ENCODE measurements around the gene ANKRD55.

The ANKRD55 gene

GRCh38 chr5:56094579-56095361 is 138.4 kb downstream of the ANKRD55 start:
- POLR2A ChIA-PET: no interaction called here
- no peak for DNase-seq (ENCODE audit: low read depth, low spot score)
- H3K4me3 ChIP-seq (ENCODE audit: low read depth, low read length): no peak overlapping the region
- TF ChIP-seq CTCF (IDR thresholded peaks at IDR 0.05; ENCODE audit: insufficient read depth, low read length, missing control alignments): no peak
- CTCF ChIA-PET: no interaction called here

GRCh38 chr5:56093970-56094369 is 139.2 kb downstream of the ANKRD55 start:
- ChIA-PET CTCF (no interaction called here), POLR2A (no interaction called here)
- H3K4me3 ChIP-seq (ENCODE audit: low read depth, low read length): no peak overlapping the region
- TF ChIP-seq CTCF (IDR thresholded peaks at IDR 0.05; ENCODE audit: insufficient read depth, low read length, missing control alignments): no peak
- DNase-seq (ENCODE audit: low read depth, low spot score): no peak

- H3K4me3 ChIP-seq (ENCODE audit: low read depth, low read length): no peak overlapping the region
- ChIA-PET POLR2A (no interaction called here), CTCF (interaction anchor here (0.8 kb wide), 1 partner anchor 108 kb away, joined by 3 read pairs; no protein-coding TSS in a partner anchor)
- TF ChIP-seq CTCF (IDR thresholded peaks at IDR 0.05; ENCODE audit: insufficient read depth, low read length, missing control alignments): no peak
- DNase-seq (ENCODE audit: low read depth, low spot score): no peak
These were observed 141.0 kb downstream of the ANKRD55 start for GRCh38 chr5:56092115-56092514.

- no peak overlapping the region for H3K4me3 ChIP-seq (ENCODE audit: low read depth, low read length)
- no peak for DNase-seq (ENCODE audit: low read depth, low spot score)
- ChIA-PET POLR2A (no interaction called here), CTCF (interaction anchor here (0.8 kb wide), 1 partner anchor 109 kb away, joined by 3 read pairs; no protein-coding TSS in a partner anchor)
- TF ChIP-seq CTCF (IDR thresholded peaks at IDR 0.05; ENCODE audit: insufficient read depth, low read length, missing control alignments): no peak
These were observed 141.5 kb downstream of the ANKRD55 start for GRCh38 chr5:56091664-56092063.

GRCh38 chr5:56090793-56091460 is 142.2 kb downstream of the ANKRD55 start:
- no peak for TF ChIP-seq CTCF (IDR thresholded peaks at IDR 0.05; ENCODE audit: insufficient read depth, low read length, missing control alignments)

More at GRCh38 chr5:56090793-56091460, 142.2 kb downstream of the ANKRD55 start:
- ChIA-PET CTCF (interaction anchor here (0.7 kb wide), 1 partner anchor 24 kb away, joined by 3 read pairs; no protein-coding TSS in a partner anchor), POLR2A (no interaction called here)
- no peak overlapping the region for H3K4me3 ChIP-seq (ENCODE audit: low read depth, low read length)
- no peak for DNase-seq (ENCODE audit: low read depth, low spot score)

All from AG04449 (cell line).